Neuronal stem cell (in vitro differentiated cells): Measurements from ENCODE around the gene HEMK1.
A peak's percentile ranks its signal among the peaks of the same experiment; 100 is the strongest.

Experiments used
- DNase-seq: peaks from one replicate; pipeline ENCODE4 v3.0.0-alpha.2; 2013; ENCODE audit warnings: low spot score
- H2AFZ ChIP-seq: one replicate; pipeline ENCODE4 v1.6.1; 2013; ENCODE audit warnings: mild to moderate bottlenecking, low read length, inconsistent platforms
- H2AK5ac ChIP-seq: 2 replicates; pipeline ENCODE4 v1.6.1; 2013; ENCODE audit warnings: low read depth, mild to moderate bottlenecking, inconsistent platforms, low read length, moderate library complexity, mixed read lengths
- H2BK120ac ChIP-seq: 2 replicates; pipeline ENCODE4 v1.6.1; 2013; ENCODE audit warnings: low read depth, mild to moderate bottlenecking, inconsistent platforms, low read length, moderate library complexity, mixed read lengths
- H2BK12ac ChIP-seq: one replicate; pipeline ENCODE4 v1.6.1; 2013; ENCODE audit warnings: low read length, inconsistent platforms
- H2BK15ac ChIP-seq: 2 replicates; pipeline ENCODE4 v1.6.1; 2013; ENCODE audit warnings: mild to moderate bottlenecking, low read length, inconsistent platforms, mixed read lengths
- H2BK5ac ChIP-seq: one replicate; pipeline ENCODE4 v1.6.1; 2013; ENCODE audit warnings: inconsistent platforms, mild to moderate bottlenecking, low read length, moderate library complexity
- H3K14ac ChIP-seq: one replicate; pipeline ENCODE4 v1.6.1; 2013; ENCODE audit warnings: low read length, inconsistent platforms
- H3K18ac ChIP-seq: 2 replicates; pipeline ENCODE4 v1.6.1; 2013; ENCODE audit warnings: low read length, inconsistent platforms
- H3K23ac ChIP-seq: 2 replicates; pipeline ENCODE4 v1.6.1; 2013; ENCODE audit warnings: low read depth, mild to moderate bottlenecking, mixed read lengths, low read length, inconsistent platforms; ENCODE audit not compliant: poor library complexity
- H3K27ac ChIP-seq: replicated peaks from 3 replicates; pipeline ENCODE4 v1.5.1; 2013; ENCODE audit warnings: low read length, inconsistent platforms
- H3K27me3 ChIP-seq, 3 experiments: 2 replicates each; pipeline ENCODE4 v1.6.1; 2013; ENCODE audit warnings: low read length in 3 of 3, mild to moderate bottlenecking in 2 of 3, inconsistent platforms in 1 of 3, low read depth in 1 of 3, mixed read lengths in 1 of 3, moderate library complexity in 1 of 3; ENCODE audit not compliant: control insufficient read depth in 3 of 3, insufficient read depth in 3 of 3
- H3K36me3 ChIP-seq, 2 donors: replicated peaks in 1 of 2; 2 replicates each; pipeline ENCODE4 v1.6.1; 2013; ENCODE audit warnings: low read length in 2 of 2; ENCODE audit not compliant: control insufficient read depth in 2 of 2, insufficient read depth in 2 of 2
- H3K4ac ChIP-seq: 2 replicates; pipeline ENCODE4 v1.6.1; 2013; ENCODE audit warnings: inconsistent platforms, mild to moderate bottlenecking, low read length, moderate library complexity
- H3K4me1 ChIP-seq, 2 donors: 1 replicate in 1 of 2; 2 replicates in 1 of 2; pipeline ENCODE4 v1.6.1; 2013; ENCODE audit warnings: low read length in 2 of 2, low read depth in 1 of 2; ENCODE audit not compliant: control insufficient read depth in 2 of 2, insufficient read depth in 1 of 2
- H3K4me2 ChIP-seq: one replicate; pipeline ENCODE4 v1.6.1; 2013; ENCODE audit warnings: mild to moderate bottlenecking, low read length, inconsistent platforms; ENCODE audit not compliant: insufficient read depth, poor library complexity, severe bottlenecking
- H3K4me3 ChIP-seq, 2 donors: 2 replicates each; pipeline ENCODE4 v1.5.1; 2013; ENCODE audit warnings: low read length in 2 of 2, mild to moderate bottlenecking in 2 of 2, inconsistent platforms in 1 of 2, moderate library complexity in 1 of 2
- H3K79me1 ChIP-seq: one replicate; pipeline ENCODE4 v1.6.1; 2013; ENCODE audit warnings: low read depth, mild to moderate bottlenecking, inconsistent platforms, low read length, moderate library complexity
- H3K9ac ChIP-seq: one replicate; pipeline ENCODE4 v1.6.1; 2013; ENCODE audit warnings: mild to moderate bottlenecking, low read depth, low read length, inconsistent platforms; ENCODE audit not compliant: poor library complexity
- H3K9me3 ChIP-seq, 2 donors: replicated peaks in 1 of 2; 2 replicates each; pipeline versions ENCODE3 to v1.6.1; 2013; ENCODE audit warnings: low read length in 2 of 2, mild to moderate bottlenecking in 2 of 2, inconsistent platforms in 1 of 2, low read depth in 1 of 2, mixed read lengths in 1 of 2, moderate library complexity in 1 of 2; ENCODE audit not compliant: control insufficient read depth in 2 of 2, insufficient read depth in 1 of 2
- H4K8ac ChIP-seq: one replicate; pipeline ENCODE4 v1.6.1; 2013; ENCODE audit warnings: low read depth, mild to moderate bottlenecking, inconsistent platforms, low read length, moderate library complexity
- H4K91ac ChIP-seq: one replicate; pipeline ENCODE4 v1.6.1; 2013; ENCODE audit warnings: low read length, low read depth, mild to moderate bottlenecking, inconsistent platforms; ENCODE audit not compliant: poor library complexity
- WGBS, 2 donors: extraction: QIAGEN DNeasy Blood & Tissue Kit; methylation state at CpG; one replicate each; pipeline ENCODE4 v1.1.7; 2013; ENCODE audit warnings: missing lambda C conversion rate in 2 of 2, mixed read lengths in 1 of 2; ENCODE audit not compliant: insufficient read length in 2 of 2, insufficient replicate concordance in 1 of 2; ENCODE audit errors: extremely low coverage in 2 of 2; 5-methylcytosine and 5-hydroxymethylcytosine counted together

Gene HEMK1

DNA sequence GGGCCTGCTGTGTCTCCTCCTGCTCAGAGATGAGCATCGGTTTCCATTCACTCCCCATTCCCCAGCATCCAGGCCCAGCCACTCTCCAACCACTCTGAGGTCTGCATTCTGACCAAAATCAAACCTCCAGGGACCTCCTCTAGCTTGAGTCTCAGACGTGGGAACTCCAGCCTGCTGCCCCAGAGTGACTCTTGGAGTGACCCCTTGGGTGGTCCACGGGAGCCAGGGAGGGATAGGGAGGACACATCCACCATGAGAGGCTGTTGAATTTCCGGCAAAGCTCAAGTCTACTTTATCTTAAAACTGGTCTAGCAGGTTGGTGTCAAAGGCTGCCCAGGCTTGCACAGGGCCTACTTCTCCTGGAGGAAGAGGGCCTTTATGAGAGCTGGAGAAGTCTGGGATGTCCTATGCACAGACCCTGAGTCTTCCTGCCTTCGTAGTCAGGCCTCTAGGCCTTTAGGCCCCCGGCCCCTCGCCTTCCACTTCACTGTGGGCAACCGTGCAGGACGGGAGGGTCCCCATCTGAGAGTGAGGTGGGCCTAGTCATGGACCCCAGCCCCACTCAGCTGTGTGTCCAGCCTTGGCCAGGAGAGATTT lies 33.4 kb downstream of the HEMK1 start:
- no peak overlapping the region for H3K18ac ChIP-seq
- WGBS, 2 donors, result no CpG with 5 or more reads among the region's 9 CpGs
- no peak overlapping the region for H2AFZ ChIP-seq
- peaks cover 8 to 15% of the 10 kb centered on the region in 2 donors for H3K4me1 ChIP-seq
- no peak overlapping the region for H3K4me3 ChIP-seq
- no peak overlapping the region for H2BK120ac ChIP-seq
- H3K9me3 ChIP-seq, result no peaks in the 10 kb centered on the region
- H3K36me3 ChIP-seq, result peaks cover 0 to 30% of the 10 kb centered on the region in 2 donors
- H2BK15ac ChIP-seq, result no peak overlapping the region
- no peak overlapping the region for H3K14ac ChIP-seq
- no peak overlapping the region for H2BK12ac ChIP-seq
- no peak overlapping the region for H3K4me2 ChIP-seq
- no peak overlapping the region for H3K27ac ChIP-seq
- H2AK5ac ChIP-seq, result no peak overlapping the region
- H3K27me3 ChIP-seq, result no peaks in the 10 kb centered on the region
- no peak overlapping the region for H3K23ac ChIP-seq
- peak overlapping the region; percentile 24 for H3K9ac ChIP-seq
- H3K4ac ChIP-seq, result no peak overlapping the region
- no peak overlapping the region for H2BK5ac ChIP-seq
- H4K91ac ChIP-seq, result no peak overlapping the region
- H3K79me1 ChIP-seq, result peaks cover 2% of the 10 kb centered on the region
- no peak for DNase-seq
- no peak overlapping the region for H4K8ac ChIP-seq

GRCh38 chr3:50603261-50604109 lies 34.2 kb downstream of the HEMK1 start:
- no peak overlapping the region for H3K27ac ChIP-seq
- H3K4me3 ChIP-seq, result no peak overlapping the region
- no peak overlapping the region for H3K4me2 ChIP-seq
- no peak overlapping the region for H2BK12ac ChIP-seq
- DNase-seq, result no peak
- H3K36me3 ChIP-seq, result peaks cover 2 to 36% of the 10 kb centered on the region in 2 donors
- H4K8ac ChIP-seq, result no peak overlapping the region
- H3K23ac ChIP-seq, result peak overlapping the region; percentile 26
- H2AK5ac ChIP-seq, result no peak overlapping the region
- no peak overlapping the region for H3K18ac ChIP-seq
- no CpG with 5 or more reads among the region's 4 CpGs for WGBS, 2 donors
- H2AFZ ChIP-seq, result no peak overlapping the region
- H4K91ac ChIP-seq, result no peak overlapping the region
- H3K14ac ChIP-seq, result no peak overlapping the region
- no peak overlapping the region for H3K9ac ChIP-seq
- H3K9me3 ChIP-seq, result no peaks in the 10 kb centered on the region
- H2BK15ac ChIP-seq, result no peak overlapping the region
- H3K4me1 ChIP-seq, result peaks cover 8 to 15% of the 10 kb centered on the region in 2 donors
- no peak overlapping the region for H2BK120ac ChIP-seq
- H3K4ac ChIP-seq, result no peak overlapping the region
- no peaks in the 10 kb centered on the region for H3K27me3 ChIP-seq
- peaks cover 2% of the 10 kb centered on the region for H3K79me1 ChIP-seq
- H2BK5ac ChIP-seq, result no peak overlapping the region

DNA sequence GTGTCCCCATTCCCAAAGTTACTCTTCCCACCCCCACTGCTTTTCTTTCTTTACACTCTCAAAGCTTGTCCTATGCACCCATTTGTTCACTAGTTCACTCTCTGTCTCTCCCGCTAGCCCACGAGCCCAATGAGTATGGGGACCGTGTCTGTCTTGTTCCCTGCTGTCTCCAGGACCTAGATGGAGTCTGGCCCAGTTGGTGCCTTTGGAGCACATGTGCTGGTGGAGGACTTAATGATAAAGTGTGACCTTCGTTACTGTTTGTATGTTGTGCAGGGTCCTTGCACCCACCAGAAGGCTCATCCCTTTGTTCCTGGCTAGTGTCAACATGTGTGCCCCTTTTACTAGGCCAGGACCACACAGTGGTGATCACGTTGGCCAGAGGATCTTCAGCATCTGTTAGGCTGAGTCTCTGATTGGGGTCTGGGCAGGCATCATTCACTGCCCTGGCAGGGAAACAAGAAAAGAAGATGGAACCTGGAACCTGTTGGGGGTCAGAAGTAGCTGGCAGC lies 34.8 kb downstream of the HEMK1 start:
- Histone ChIP-seq H2AFZ (no peak overlapping the region), H3K23ac (peak overlapping the region; percentile 26), H4K8ac (no peak overlapping the region), H3K4me2 (no peak overlapping the region), H3K27me3 (no peaks in the 10 kb centered on the region), H2BK5ac (no peak overlapping the region), H3K4me3 (no peak overlapping the region), H3K9me3 (no peaks in the 10 kb centered on the region), H3K79me1 (peaks cover 2% of the 10 kb centered on the region), H3K27ac (no peak overlapping the region), H2BK12ac (no peak overlapping the region), H3K36me3 (peaks cover 2 to 41% of the 10 kb centered on the region in 2 donors), H3K9ac (no peak overlapping the region), H2AK5ac (peak overlapping the region; percentile 49), H2BK15ac (peak overlapping the region; percentile 55), H2BK120ac (no peak overlapping the region), H3K14ac (no peak overlapping the region), H3K4me1 (peaks cover 8 to 15% of the 10 kb centered on the region in 2 donors), H3K18ac (no peak overlapping the region), H3K4ac (no peak overlapping the region), H4K91ac (no peak overlapping the region)
- WGBS, 2 donors, result no CpG with 5 or more reads among the region's 5 CpGs
- no peak for DNase-seq
